NCI-H1436 treated with DMSO at 0.1 percent for 48 hours (cell line): ENCODE data around the gene PCBP3.

Experiments
- DNase-seq: peaks from one replicate; lab custom pipeline; 2025; lab: John Stamatoyannopoulos, UW

PCBP3 gene

DNA sequence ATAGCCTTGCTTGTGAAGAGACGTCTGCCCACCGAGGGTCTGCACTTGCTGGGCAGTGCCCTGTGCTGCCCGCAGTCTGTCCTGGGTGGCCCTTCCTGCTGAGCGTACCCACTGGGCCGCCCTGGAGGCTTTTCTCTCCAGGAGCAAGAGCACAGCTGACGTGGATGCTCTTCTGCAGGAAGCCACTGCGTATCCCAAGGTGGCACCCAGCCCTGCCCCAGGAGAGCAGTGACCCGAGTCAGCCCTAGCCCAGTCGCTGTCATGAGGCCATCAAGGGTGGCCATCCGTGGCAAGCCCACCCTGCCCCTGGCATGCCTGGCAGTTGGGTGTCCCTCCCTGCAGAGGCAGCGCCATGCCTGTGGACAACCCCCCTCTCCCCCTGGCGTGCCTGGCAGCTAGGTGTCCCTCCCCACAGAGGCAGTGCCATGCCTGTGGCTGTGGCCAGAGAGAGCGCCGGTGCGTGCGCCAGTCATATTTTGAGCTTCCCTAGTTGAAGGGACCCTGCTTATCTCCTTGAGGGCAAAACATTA lies 286.8 kb downstream of the PCBP3 start:
- DNase-seq, result no peak

DNA sequence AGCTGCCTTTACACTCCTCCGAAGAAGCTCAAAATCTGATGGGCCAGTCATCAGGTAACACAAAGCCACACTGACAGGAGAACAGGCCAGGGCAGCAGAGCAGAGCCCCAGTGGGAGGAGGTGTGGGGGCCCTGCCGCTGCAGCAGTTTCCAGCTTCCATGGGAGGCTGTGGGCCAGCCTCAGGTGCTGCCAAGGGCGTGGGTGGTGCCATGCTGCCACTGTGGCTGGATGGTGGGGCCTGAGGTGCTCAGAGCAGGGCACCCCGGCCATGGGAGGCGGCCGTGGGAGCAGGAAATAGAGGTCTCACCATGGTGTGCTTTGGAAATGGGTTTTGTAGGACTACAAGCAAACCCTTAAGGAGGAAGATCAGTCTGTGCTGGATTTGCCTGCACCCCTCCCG lies 287.3 kb downstream of the PCBP3 start:
- no peak for DNase-seq

DNA sequence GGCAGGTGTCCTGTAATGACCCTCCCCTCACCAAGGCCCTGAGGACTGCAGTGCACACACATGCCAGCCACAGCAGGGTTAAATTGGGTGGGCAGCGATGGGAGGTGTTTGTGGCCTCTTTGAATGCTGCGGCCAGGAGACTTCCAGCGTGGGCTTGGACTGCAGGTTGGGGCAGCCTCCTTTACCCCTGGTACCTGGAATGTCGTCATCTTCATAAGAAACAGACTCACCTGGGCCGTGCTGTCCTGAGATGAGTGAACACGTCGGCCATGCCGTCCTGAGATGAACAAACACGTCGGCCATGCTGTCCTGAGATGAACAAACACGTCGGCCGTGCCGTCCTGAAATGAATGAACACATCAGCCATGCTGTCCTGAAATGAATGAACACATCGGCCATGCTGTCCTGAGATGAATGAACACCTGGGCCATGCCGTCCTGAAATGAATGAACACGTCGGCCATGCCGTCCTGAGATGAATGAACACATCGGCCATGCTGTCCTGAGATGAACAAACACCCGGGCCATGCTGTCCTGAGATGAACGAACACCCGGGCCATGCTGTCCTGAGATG lies 288.0 kb downstream of the PCBP3 start:
- no peak for DNase-seq

DNA sequence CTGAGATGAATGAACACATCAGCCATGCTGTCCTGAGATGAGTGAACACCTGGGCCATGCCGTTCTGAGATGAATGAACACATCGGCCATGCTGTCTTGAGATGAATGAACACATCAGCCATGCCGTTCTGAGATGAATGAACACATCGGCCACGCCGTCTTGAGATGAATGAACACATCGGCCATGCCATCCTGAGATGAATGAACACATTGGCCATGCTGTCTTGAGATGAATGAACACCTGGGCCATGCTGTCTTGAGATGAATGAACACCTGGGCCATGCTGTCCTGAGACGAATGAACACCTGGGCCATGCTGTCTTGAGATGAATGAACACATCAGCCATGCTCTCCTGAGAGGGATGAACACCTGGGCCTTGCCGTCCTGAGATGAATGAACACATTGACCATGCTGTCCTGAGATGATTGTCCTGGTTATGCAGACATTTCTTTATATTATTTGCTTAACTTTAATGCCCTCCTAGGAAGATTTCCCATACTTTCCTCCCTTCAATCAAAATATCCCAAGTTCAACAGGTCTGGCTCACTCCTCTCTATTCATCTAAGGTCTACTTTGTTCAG lies 289.5 kb downstream of the PCBP3 start:
- no peak for DNase-seq

GRCh38 chr21:45934085-45934484 lies 290.6 kb downstream of the PCBP3 start:
- DNase-seq, result no peak

GRCh38 chr21:45934554-45934953 lies 291.0 kb downstream of the PCBP3 start:
- no peak for DNase-seq

GRCh38 chr21:45935628-45936027 lies 292.1 kb downstream of the PCBP3 start:
- no peak for DNase-seq

- DNase-seq, result no peak
Measured at GRCh38 chr21:45937721-45938452, 294.4 kb downstream of the PCBP3 start.

DNA sequence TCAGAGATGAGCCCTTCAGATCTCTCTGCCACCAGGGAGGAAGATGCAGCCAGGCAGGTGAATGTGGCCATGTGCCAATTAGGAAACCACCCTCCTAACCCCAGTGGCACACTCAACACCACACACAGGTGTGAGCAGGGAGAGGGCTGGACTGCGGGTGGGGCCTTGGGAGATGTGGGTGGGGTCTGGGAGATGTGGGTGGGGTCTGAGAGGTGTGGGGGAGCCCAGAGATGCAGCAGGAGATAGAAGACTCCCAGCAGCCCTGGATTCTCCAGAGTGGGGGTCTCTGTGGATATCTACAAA lies 294.9 kb downstream of the PCBP3 start:
- DNase-seq, result no peak

DNA sequence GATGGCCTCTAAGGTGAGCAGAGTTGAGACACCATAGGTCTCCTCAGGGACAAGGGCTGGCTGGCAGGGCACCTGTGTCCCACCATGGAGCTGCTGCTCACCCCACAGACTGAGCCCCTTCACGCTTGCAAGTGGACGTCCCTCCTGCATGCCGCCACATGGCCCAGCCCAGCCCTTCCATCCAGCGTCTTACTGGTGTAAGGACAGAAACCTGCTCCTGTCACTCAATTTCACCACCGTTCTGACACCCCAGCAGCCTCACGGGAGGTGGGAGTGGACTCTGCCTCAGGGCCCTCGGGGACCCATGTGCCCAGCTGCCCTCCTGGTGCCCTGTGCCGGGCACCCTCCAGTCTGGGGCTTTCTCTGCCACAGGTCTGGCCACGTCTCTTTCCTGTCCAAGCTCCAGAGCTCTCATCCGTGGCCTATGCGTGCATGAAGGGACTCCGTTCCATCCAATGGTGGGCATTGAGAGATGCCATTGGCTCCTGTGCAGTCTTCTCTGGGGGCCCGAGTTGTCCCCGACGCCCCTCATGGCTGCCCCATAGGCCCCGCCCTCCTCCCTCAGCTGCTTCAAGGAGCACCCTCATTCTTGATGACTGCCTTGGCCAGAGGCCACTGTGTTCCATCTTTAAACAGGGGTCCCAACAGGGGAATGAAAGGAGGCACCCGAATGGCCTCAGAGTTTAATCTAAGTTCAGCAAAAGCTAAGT lies 295.4 kb downstream of the PCBP3 start:
- DNase-seq, result no peak

DNA sequence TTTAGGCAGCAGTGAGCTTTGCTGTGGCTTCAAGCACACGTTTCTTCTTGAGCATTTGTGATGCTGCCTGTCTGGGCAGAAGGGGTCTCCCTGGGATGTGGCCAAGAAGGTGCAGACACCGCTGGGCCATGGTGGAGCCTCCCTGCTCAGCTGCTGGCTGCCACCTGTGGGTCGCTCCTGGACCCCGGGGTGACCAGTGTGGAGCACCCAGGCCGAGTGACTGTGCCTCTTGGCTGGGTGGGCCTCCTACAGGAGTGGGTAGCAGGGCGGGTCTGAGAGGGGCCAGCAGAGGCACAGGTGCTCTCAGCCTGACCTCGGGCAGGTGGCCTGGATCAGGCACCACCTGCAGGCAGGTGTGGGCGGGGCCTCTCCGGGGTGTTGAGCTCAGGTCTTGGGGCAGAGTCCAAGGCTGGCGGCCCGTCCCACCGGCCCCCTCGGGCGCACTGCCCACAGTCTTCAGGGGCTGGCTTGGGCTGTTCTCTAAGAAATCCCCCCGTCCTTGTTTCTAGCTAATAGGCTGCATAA lies 296.1 kb downstream of the PCBP3 start:
- no peak for DNase-seq

DNA sequence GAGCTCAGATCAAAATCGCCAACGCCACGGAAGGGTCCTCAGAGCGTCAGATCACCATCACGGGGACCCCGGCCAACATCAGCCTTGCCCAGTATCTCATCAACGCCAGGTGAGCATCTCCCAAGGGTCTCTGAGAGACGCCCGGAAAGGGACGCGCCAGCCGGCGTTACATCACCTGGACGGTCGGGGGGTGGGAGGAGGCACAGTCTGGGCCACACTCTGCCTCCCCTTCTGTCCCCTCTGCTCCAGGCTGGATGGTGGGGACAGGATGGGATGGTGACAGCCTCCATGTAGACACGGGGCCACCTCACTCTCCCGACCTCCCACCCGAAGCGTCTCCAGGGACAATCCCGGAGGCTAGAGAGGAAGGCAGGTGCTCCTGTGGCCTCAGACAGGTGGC lies 296.6 kb downstream of the PCBP3 start:
- DNase-seq, result no peak

- DNase-seq, result no peak
Measured at GRCh38 chr21:45940621-45941337, 297.3 kb downstream of the PCBP3 start.

DNA sequence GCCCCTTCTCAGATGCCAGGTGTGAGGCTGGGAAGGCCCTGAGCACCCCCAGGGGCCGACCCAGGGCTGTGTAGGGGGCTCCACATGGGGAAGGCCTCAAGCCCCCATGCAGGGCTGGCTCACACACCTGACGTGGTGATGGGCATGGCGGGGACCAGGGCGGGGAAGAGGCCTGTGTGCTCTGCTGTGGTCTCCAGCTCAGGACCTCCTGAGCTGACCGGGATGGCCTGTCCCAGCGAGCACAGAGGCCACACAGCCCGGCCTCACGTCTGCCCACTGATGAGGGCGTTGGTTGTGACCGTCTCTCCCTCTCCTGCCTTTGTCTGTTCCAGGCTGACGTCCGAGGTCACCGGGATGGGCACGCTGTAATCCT lies 297.8 kb downstream of the PCBP3 start:
- no peak for DNase-seq

DNA sequence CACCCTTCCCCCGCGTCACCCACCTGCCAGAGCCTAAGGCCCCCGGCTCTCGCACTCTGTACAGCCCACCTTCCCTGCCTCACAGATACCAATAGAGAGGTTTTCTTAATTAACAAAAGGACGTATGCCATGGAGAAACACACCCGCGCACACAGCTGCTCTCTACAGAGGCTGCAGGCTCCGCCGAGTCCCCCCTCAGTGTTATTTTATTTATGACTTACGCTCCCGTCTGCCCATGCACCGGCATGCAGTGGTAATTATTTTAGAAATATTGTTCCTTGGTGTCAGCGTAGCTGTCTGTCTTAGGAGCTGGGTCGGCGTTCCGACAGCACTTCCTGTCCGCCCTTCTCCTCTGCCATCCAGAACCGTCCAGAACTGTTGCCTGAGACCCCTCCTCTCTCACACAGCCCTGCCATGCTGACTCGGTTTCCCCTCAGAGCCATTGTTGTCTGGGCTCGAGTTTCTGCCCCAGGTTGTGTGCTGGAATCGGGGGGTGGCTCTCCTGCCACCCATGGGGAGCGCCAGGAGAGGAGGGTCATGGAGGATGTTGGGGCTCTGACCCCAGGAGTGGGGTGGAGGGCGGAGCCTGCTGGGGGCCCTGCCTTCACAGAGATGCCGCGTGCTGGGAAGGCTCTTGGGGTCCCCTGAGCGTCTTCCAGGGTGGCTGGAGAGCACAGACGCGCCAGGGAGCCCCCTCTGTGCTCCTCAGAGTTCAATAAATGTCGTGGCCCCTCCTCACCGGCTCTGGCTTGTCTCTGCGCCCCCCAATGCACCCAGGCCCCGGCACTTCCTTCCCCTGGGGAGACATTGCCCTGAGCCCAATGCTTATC lies 298.4 kb downstream of the PCBP3 start:
- no peak for DNase-seq

- DNase-seq, result no peak
Measured at GRCh38 chr21:45942755-45943629, 299.5 kb downstream of the PCBP3 start.

DNA sequence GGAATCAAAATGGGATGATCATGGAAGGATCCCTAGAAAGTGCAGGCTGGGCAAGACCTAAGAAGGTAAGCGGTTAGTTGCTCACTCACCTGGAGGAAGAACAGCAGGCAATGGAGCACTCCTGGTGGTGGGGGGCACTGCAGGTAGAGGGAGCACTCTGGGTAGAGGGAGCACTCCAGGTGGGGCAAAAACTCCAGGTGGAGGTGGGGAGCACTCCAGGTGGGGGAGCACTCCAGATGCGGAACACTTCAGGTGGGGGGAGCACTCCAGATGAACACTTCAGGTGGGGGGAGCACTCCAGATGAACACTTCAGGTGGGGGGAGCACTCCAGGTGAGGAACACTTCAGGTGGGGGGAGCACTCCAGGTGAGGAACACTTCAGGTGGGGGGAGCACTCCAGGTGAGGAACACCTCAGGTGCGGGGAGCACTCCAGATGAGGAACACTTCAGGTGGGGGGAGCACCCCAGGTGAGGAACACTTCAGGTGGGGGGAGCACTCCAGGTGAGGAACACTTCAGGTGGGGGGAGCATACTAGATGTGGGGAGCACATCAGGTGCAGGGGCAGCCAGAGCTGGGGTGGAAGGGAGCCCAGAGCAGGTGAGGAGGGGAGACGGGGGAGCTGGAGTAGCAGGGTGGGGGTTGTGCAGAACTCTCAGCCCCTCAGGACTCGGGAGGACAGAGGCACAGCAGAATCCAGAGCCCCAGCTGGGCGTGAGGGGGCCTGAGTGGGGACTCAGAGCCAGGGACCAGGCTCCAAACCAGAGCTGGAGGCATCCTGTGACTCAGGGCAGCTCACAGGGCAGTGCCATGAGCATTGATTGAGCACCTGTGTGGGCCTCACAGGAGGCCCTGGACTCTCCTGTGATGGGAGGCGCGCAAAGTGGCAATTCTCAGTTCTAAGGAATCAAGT lies 300.4 kb downstream of the PCBP3 start:
- no peak for DNase-seq

DNA sequence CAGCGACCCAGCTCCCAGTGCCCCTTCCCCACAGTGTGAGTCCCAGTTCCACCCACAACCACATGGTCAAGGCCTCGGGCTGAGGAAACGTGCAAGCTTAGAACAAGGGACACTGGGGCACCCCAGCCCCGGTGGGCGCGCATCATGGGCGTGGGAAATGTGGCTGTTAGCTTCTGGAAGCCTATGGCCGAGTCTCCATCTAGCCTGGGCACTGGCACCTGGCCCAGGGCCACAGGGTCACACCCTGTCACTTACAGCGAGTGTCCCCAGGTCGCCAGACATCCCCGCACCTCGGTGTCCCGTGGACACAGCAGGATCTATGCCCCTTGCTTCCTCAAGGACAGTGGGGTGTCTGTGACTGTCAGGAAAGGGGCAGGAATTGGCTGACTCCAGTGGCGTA lies 301.1 kb downstream of the PCBP3 start:
- DNase-seq, result no peak
